Thyroid gland (tissue), 4 donors: ENCODE measurements around the gene PTCH2. TPM values are rescaled to one million over a fixed set of nuclear protein-coding genes. Genes with fewer than 3 reads are reported as not detected.

Source experiments
- DNase-seq, 2 donors: peaks; one replicate each; pipeline ENCODE4 v3.0.0-alpha.2; 2019
- H3K27ac ChIP-seq, 3 donors: fragments of 200-600 bp; sonication (generic); 1 replicate in 2 of 3; 2 replicates in 1 of 3; pipeline ENCODE4 v1.5.1; 2016 to 2019; ENCODE audit warnings: mild to moderate bottlenecking in 1 of 3, moderate library complexity in 1 of 3
- H3K27me3 ChIP-seq: fragments of 200-600 bp; sonication (generic); one replicate; pipeline ENCODE4 v1.5.1; 2019
- H3K36me3 ChIP-seq, 2 donors: fragments of 200-600 bp; sonication (generic); one replicate each; pipeline ENCODE4 v1.5.1; 2016 to 2019
- H3K4me1 ChIP-seq, 2 donors: fragments of 200-600 bp; sonication (generic); one replicate each; pipeline ENCODE4 v1.5.1; 2017 to 2019
- H3K4me3 ChIP-seq, 3 donors: fragments of 200-600 bp; sonication (generic); replicated peaks in 1 of 3; 1 replicate in 2 of 3; 2 replicates in 1 of 3; pipeline ENCODE4 v1.5.1; 2016; ENCODE audit warnings: mild to moderate bottlenecking in 1 of 3
- H3K9me3 ChIP-seq: fragments of 200-600 bp; sonication (generic); one replicate; pipeline ENCODE4 v1.5.1; 2017
- CTCF ChIP-seq, 6 experiments: fragments of 200-600 bp in 3 of 6; fragments of 450-650 bp in 3 of 6; sonication (generic) in 3 of 6; IDR thresholded peaks; one replicate each; pipeline ENCODE4 v1.5.1; 2016 to 2019; ENCODE audit warnings: antibody characterized with exemption in 6 of 6, mild to moderate bottlenecking in 2 of 6, inconsistent platforms in 1 of 6, moderate library complexity in 1 of 6
- POLR2A ChIP-seq, 2 donors: fragments of 450-650 bp; IDR thresholded peaks; one replicate each; pipeline ENCODE4 v1.6.1; 2017; ENCODE audit warnings: antibody characterized with exemption in 2 of 2, mild to moderate bottlenecking in 2 of 2, moderate library complexity in 1 of 2
- WGBS, 2 donors: methylation state at CpG; one replicate each; pipeline ENCODE4 v1.1.5; 2017; 5-methylcytosine and 5-hydroxymethylcytosine counted together
- intact Hi-C: fragments of 100-400 bp; cut with DNase I; formaldehyde crosslinking; loops from one replicate; pipeline ENCODE4 v1.15.1; 2023
- total RNA-seq, 4 donors: library from RNA; depleted of rRNA; stranded (reverse); fragments of >200 nt; gene quantifications; one replicate each; pipeline ENCODE4 v1.2.3, GENCODE V29; 2016

Gene PTCH2
- total RNA-seq, 4 donors from 2014 or later: 0.15 to 1.0 (median 0.52) TPM

- Histone ChIP-seq H3K9me3 (no peaks in the 10 kb centered on the region), H3K4me3 (no peak overlapping the region), H3K36me3 (peaks cover 0 to 6% of the 10 kb centered on the region in 2 donors), H3K4me1 (peaks cover 0 to 5% of the 10 kb centered on the region in 2 donors), H3K27ac (no peak overlapping the region), H3K27me3 (no peaks in the 10 kb centered on the region)
- 84 to 94% methylated on average over 1 of the region's 1 CpG for WGBS, 2 donors
- no peak for DNase-seq
- TF ChIP-seq CTCF (IDR thresholded peaks at IDR 0.05) (no peak), POLR2A (IDR thresholded peaks at IDR 0.05) (no peak)
- intact Hi-C loops: no loop called here
Observed at GRCh38 chr1:44860331-44860730, 17.3 kb upstream of the PTCH2 start.

- peaks cover 0 to 5% of the 10 kb centered on the region in 2 donors for H3K4me1 ChIP-seq
- no peak overlapping the region for H3K4me3 ChIP-seq
- no peaks in the 10 kb centered on the region for H3K27me3 ChIP-seq
- 95 to 97% methylated on average over 7 of the region's 7 CpGs for WGBS, 2 donors
- peaks cover 0 to 6% of the 10 kb centered on the region in 2 donors for H3K36me3 ChIP-seq
- H3K9me3 ChIP-seq: no peaks in the 10 kb centered on the region
- no peak overlapping the region for H3K27ac ChIP-seq
- TF ChIP-seq POLR2A (IDR thresholded peaks at IDR 0.05) (no peak), CTCF (IDR thresholded peaks at IDR 0.05) (no peak)
- intact Hi-C loops: no loop called here
- DNase-seq: no peak
Observed at GRCh38 chr1:44857446-44857845, 14.4 kb upstream of the PTCH2 start.

- TF ChIP-seq POLR2A (IDR thresholded peaks at IDR 0.05): no peak
- no peak for TF ChIP-seq CTCF (IDR thresholded peaks at IDR 0.05)
- whole genome bisulfite sequencing, 2 donors: 86 to 96% methylated on average over 7 of the region's 7 CpGs
- Histone ChIP-seq H3K36me3 (peaks cover 0 to 6% of the 10 kb centered on the region in 2 donors), H3K27ac (no peak overlapping the region), H3K27me3 (no peaks in the 10 kb centered on the region), H3K9me3 (no peaks in the 10 kb centered on the region), H3K4me1 (peaks cover 0 to under 1% of the 10 kb centered on the region in 2 donors), H3K4me3 (no peak overlapping the region)
- intact Hi-C loops: no loop called here
- DNase-seq: no peak
Observed at GRCh38 chr1:44855742-44856141, 12.7 kb upstream of the PTCH2 start.

GRCh38 chr1:44854970-44855369 lies 11.9 kb upstream of the PTCH2 start:
- no peaks in the 10 kb centered on the region for H3K4me1 ChIP-seq
- no peak for DNase-seq
- 89 to 100% methylated on average over 1 of the region's 1 CpG for WGBS, 2 donors
- no peaks in the 10 kb centered on the region for H3K27me3 ChIP-seq
- no peaks in the 10 kb centered on the region for H3K9me3 ChIP-seq
- intact Hi-C loops: no loop called here
- no peak overlapping the region for H3K27ac ChIP-seq
- no peak overlapping the region for H3K4me3 ChIP-seq
- TF ChIP-seq POLR2A (IDR thresholded peaks at IDR 0.05): no peak
- TF ChIP-seq CTCF (IDR thresholded peaks at IDR 0.05): no peak
- H3K36me3 ChIP-seq: peaks cover 0 to 6% of the 10 kb centered on the region in 2 donors

- Histone ChIP-seq H3K9me3 (no peaks in the 10 kb centered on the region), H3K4me1 (no peaks in the 10 kb centered on the region), H3K27ac (no peak overlapping the region), H3K36me3 (peaks cover 0 to 6% of the 10 kb centered on the region in 2 donors), H3K4me3 (no peak overlapping the region), H3K27me3 (no peaks in the 10 kb centered on the region)
- 95 to 96% methylated on average over 6 of the region's 6 CpGs for WGBS, 2 donors
- no peak for DNase-seq
- intact Hi-C loops: no loop called here
- TF ChIP-seq POLR2A (IDR thresholded peaks at IDR 0.05) (no peak), CTCF (IDR thresholded peaks at IDR 0.05) (no peak)
Observed at GRCh38 chr1:44853201-44853600, 10.1 kb upstream of the PTCH2 start.
